Stimulated activated CD8-positive, alpha-beta memory T cell treated with anti-CD3 and anti-CD28 coated beads, Interleukin-15, amount 100 ng/mL, for 4 hours (primary cell): ENCODE results near the gene GTF2IRD2.
"Not testable (repeated sequence)": the region's sequence is repeated elsewhere in the genome, so short reads cannot be mapped to it uniquely, and the experiment has no call there.

Source experiments
- DNase-seq, 2 donors: peaks; one replicate each; pipeline ENCODE4 v3.0.0-alpha.2; 2020; ENCODE audit warnings: low read depth in 2 of 2

Gene GTF2IRD2

GRCh38 chr7:74850833-74851721 is at the start of gene GTF2IRD2:
Gene GTF2IRD2 (minus strand): TSS chr7:74851605. CDS start chr7:74836378, 15,227 bp downstream.
- not testable (repeated sequence) for DNase-seq

GRCh38 chr7:74890158-74891123 is 39.0 kb upstream of the GTF2IRD2 start:
- DNase-seq: peak; percentile 64 to 71

- not testable (repeated sequence) for DNase-seq
Observed at GRCh38 chr7:74889518-74890129, 38.2 kb upstream of the GTF2IRD2 start.

GRCh38 chr7:74885295-74885694 is 33.9 kb upstream of the GTF2IRD2 start:
- not testable (repeated sequence) for DNase-seq

- DNase-seq: not testable (repeated sequence)
Observed at GRCh38 chr7:74882110-74882509, 30.7 kb upstream of the GTF2IRD2 start.

GRCh38 chr7:74874748-74875512 is 23.5 kb upstream of the GTF2IRD2 start:
- not testable (repeated sequence) for DNase-seq

GRCh38 chr7:74874104-74874747 is 22.8 kb upstream of the GTF2IRD2 start:
- DNase-seq: not testable (repeated sequence)

- DNase-seq: not testable (repeated sequence)
Observed at GRCh38 chr7:74872542-74872941, 21.1 kb upstream of the GTF2IRD2 start.

GRCh38 chr7:74865777-74866176 is 14.4 kb upstream of the GTF2IRD2 start:
- not testable (repeated sequence) for DNase-seq

GRCh38 chr7:74849853-74850252 is 1.6 kb downstream of the GTF2IRD2 start:
- DNase-seq: not testable (repeated sequence)

GRCh38 chr7:74830411-74830810 is 21.0 kb downstream of the GTF2IRD2 start:
- DNase-seq: not testable (repeated sequence)

- DNase-seq: not testable (repeated sequence)
Observed at GRCh38 chr7:74829959-74830358, 21.4 kb downstream of the GTF2IRD2 start.

- DNase-seq: not testable (repeated sequence)
Observed at GRCh38 chr7:74821259-74821658, 30.1 kb downstream of the GTF2IRD2 start.

GRCh38 chr7:74820146-74820805 is 31.1 kb downstream of the GTF2IRD2 start:
- DNase-seq: not testable (repeated sequence)

- DNase-seq: not testable (repeated sequence)
Observed at GRCh38 chr7:74815882-74816281, 35.5 kb downstream of the GTF2IRD2 start.

GRCh38 chr7:74798644-74799043 is 52.8 kb downstream of the GTF2IRD2 start:
- DNase-seq: not testable (repeated sequence)

- DNase-seq: not testable (repeated sequence)
Observed at GRCh38 chr7:74797848-74798622, 53.4 kb downstream of the GTF2IRD2 start.

GRCh38 chr7:74789200-74789736 is 62.1 kb downstream of the GTF2IRD2 start:
- DNase-seq: not testable (repeated sequence)
